Stimulated activated naive CD8-positive, alpha-beta T cell treated with anti-CD3 and anti-CD28 coated beads, Interleukin-15, amount 100 ng/mL, for 72 hours (primary cell): Measurements from ENCODE around the gene GDI2.

Source experiments
- ATAC-seq: fragments of 150-1000 bp; cut with Tn5 transposase; 2 replicates; pipeline ENCODE4 v1.10.0; 2021; ENCODE audit warnings: mild to moderate bottlenecking, moderate library complexity
- DNase-seq, 2 donors: peaks; one replicate each; pipeline ENCODE4 v3.0.0; 2021 to 2022
- H3K27ac Mint-ChIP-seq, 2 donors: one replicate each; pipeline ENCODE4 v1.8.0; 2022; ENCODE audit warnings: mild to moderate bottlenecking in 2 of 2, mixed read lengths in 2 of 2, moderate library complexity in 2 of 2
- H3K27me3 Mint-ChIP-seq: one replicate; pipeline ENCODE4 v1.8.0; 2022; ENCODE audit warnings: mixed read lengths
- H3K4me1 Mint-ChIP-seq: one replicate; pipeline ENCODE4 v1.8.0; 2022; ENCODE audit warnings: mild to moderate bottlenecking, mixed read lengths
- H3K4me3 Mint-ChIP-seq, 2 donors: one replicate each; pipeline ENCODE4 v1.8.0; 2022; ENCODE audit warnings: mild to moderate bottlenecking in 2 of 2, mixed read lengths in 2 of 2, moderate library complexity in 1 of 2
- H3K9me3 Mint-ChIP-seq, 2 donors: one replicate each; pipeline ENCODE4 v1.8.0; 2022; ENCODE audit warnings: mixed read lengths in 2 of 2

The GDI2 gene

GRCh38 chr10:5746197-5746596 is 67.0 kb downstream of the GDI2 start:
- Mint-ChIP-seq H3K4me1 (no peaks in the 10 kb centered on the region), H3K27me3 (no peaks in the 10 kb centered on the region), H3K27ac (peak overlapping the region in 1 of 2 donors; percentile 47), H3K4me3 (no peak overlapping the region), H3K9me3 (no peaks in the 10 kb centered on the region)
- ATAC-seq, result no peak
- DNase-seq, result no peak

GRCh38 chr10:5744849-5745248 is 68.4 kb downstream of the GDI2 start:
- DNase-seq (no peak), ATAC-seq (no peak)
- H3K27ac Mint-ChIP-seq, result peak overlapping the region in 1 of 2 donors; percentile 19
- no peaks in the 10 kb centered on the region for H3K27me3 Mint-ChIP-seq
- H3K4me3 Mint-ChIP-seq, result no peak overlapping the region
- H3K9me3 Mint-ChIP-seq, result no peaks in the 10 kb centered on the region
- no peaks in the 10 kb centered on the region for H3K4me1 Mint-ChIP-seq

GRCh38 chr10:5743736-5744135 is 69.5 kb downstream of the GDI2 start:
- ATAC-seq (no peak), DNase-seq (no peak)
- no peak overlapping the region for H3K4me3 Mint-ChIP-seq
- no peaks in the 10 kb centered on the region for H3K4me1 Mint-ChIP-seq
- H3K9me3 Mint-ChIP-seq, result no peaks in the 10 kb centered on the region
- no peaks in the 10 kb centered on the region for H3K27me3 Mint-ChIP-seq
- peak overlapping the region in 1 of 2 donors; percentile 27 for H3K27ac Mint-ChIP-seq

GRCh38 chr10:5742116-5742515 is 71.1 kb downstream of the GDI2 start:
- ATAC-seq (no peak), DNase-seq (no peak)
- Mint-ChIP-seq H3K27ac (no peak overlapping the region), H3K4me3 (no peak overlapping the region), H3K27me3 (no peaks in the 10 kb centered on the region), H3K4me1 (peaks cover 5% of the 10 kb centered on the region), H3K9me3 (no peaks in the 10 kb centered on the region)

- no peak overlapping the region for H3K4me3 Mint-ChIP-seq
- H3K9me3 Mint-ChIP-seq, result no peaks in the 10 kb centered on the region
- ATAC-seq, result no peak
- peaks cover 6% of the 10 kb centered on the region for H3K4me1 Mint-ChIP-seq
- no peak for DNase-seq
- peak overlapping the region in 1 of 2 donors; percentile 67 for H3K27ac Mint-ChIP-seq
- no peaks in the 10 kb centered on the region for H3K27me3 Mint-ChIP-seq
Measured at GRCh38 chr10:5741276-5741675, 72.0 kb downstream of the GDI2 start.

GRCh38 chr10:5738427-5738826 is 74.8 kb downstream of the GDI2 start:
- no peak for ATAC-seq
- no peaks in the 10 kb centered on the region for H3K9me3 Mint-ChIP-seq
- no peak overlapping the region for H3K27ac Mint-ChIP-seq
- no peak for DNase-seq
- no peak overlapping the region for H3K4me3 Mint-ChIP-seq
- peaks cover 6% of the 10 kb centered on the region for H3K4me1 Mint-ChIP-seq
- no peaks in the 10 kb centered on the region for H3K27me3 Mint-ChIP-seq

- ATAC-seq (no peak), DNase-seq (no peak)
- Mint-ChIP-seq H3K9me3 (no peaks in the 10 kb centered on the region), H3K4me1 (peaks cover 14% of the 10 kb centered on the region), H3K4me3 (no peak overlapping the region), H3K27ac (peak overlapping the region in 1 of 2 donors; percentile 59), H3K27me3 (no peaks in the 10 kb centered on the region)
Measured at GRCh38 chr10:5737352-5737751, 75.9 kb downstream of the GDI2 start.

GRCh38 chr10:5736591-5736990 is 76.6 kb downstream of the GDI2 start:
- Mint-ChIP-seq H3K27me3 (no peaks in the 10 kb centered on the region), H3K9me3 (no peaks in the 10 kb centered on the region)

GRCh38 chr10:5735119-5735518 is 78.1 kb downstream of the GDI2 start:
- Mint-ChIP-seq H3K9me3 (no peaks in the 10 kb centered on the region), H3K4me3 (no peak overlapping the region), H3K4me1 (peaks cover 36% of the 10 kb centered on the region), H3K27me3 (no peaks in the 10 kb centered on the region), H3K27ac (peak overlapping the region in 1 of 2 donors; percentile 59)
- no peak for DNase-seq
- no peak for ATAC-seq

More at GRCh38 chr10:5736591-5736990, 76.6 kb downstream of the GDI2 start:
- H3K27ac Mint-ChIP-seq, result peak overlapping the region in 1 of 2 donors; percentile 0
- H3K4me1 Mint-ChIP-seq, result peaks cover 21% of the 10 kb centered on the region
- H3K4me3 Mint-ChIP-seq, result no peak overlapping the region
- ATAC-seq (no peak), DNase-seq (no peak)

GRCh38 chr10:5732141-5732540 is 81.1 kb downstream of the GDI2 start:
- Mint-ChIP-seq H3K4me1 (peaks cover 32% of the 10 kb centered on the region), H3K4me3 (no peak overlapping the region), H3K27ac (no peak overlapping the region), H3K27me3 (no peaks in the 10 kb centered on the region), H3K9me3 (no peaks in the 10 kb centered on the region)
- ATAC-seq (no peak), DNase-seq (no peak)

GRCh38 chr10:5731559-5731958 is 81.7 kb downstream of the GDI2 start:
- DNase-seq, result no peak
- peak overlapping the region; percentile 21 to 73 for H3K4me3 Mint-ChIP-seq
- ATAC-seq, result peak; percentile 88
- no peaks in the 10 kb centered on the region for H3K9me3 Mint-ChIP-seq
- H3K4me1 Mint-ChIP-seq, result peaks cover 31% of the 10 kb centered on the region
- no peaks in the 10 kb centered on the region for H3K27me3 Mint-ChIP-seq
- H3K27ac Mint-ChIP-seq, result peak overlapping the region in 1 of 2 donors; percentile 91

- no peaks in the 10 kb centered on the region for H3K27me3 Mint-ChIP-seq
- peaks cover 31% of the 10 kb centered on the region for H3K4me1 Mint-ChIP-seq
- H3K4me3 Mint-ChIP-seq, result peak overlapping the region in 1 of 2 donors; percentile 29
- DNase-seq, result no peak
- no peak for ATAC-seq
- H3K9me3 Mint-ChIP-seq, result no peaks in the 10 kb centered on the region
- peak overlapping the region; percentile 89 for H3K27ac Mint-ChIP-seq
Measured at GRCh38 chr10:5730766-5731165, 82.5 kb downstream of the GDI2 start.

GRCh38 chr10:5723692-5724091 is 89.5 kb downstream of the GDI2 start:
- DNase-seq, result no peak
- Mint-ChIP-seq H3K4me1 (peaks cover 18% of the 10 kb centered on the region), H3K27me3 (no peaks in the 10 kb centered on the region), H3K27ac (peak overlapping the region; percentile 13 to 78), H3K4me3 (no peak overlapping the region), H3K9me3 (no peaks in the 10 kb centered on the region)
- ATAC-seq, result no peak

- Mint-ChIP-seq H3K4me3 (no peak overlapping the region), H3K4me1 (peaks cover 19% of the 10 kb centered on the region), H3K27ac (no peak overlapping the region), H3K9me3 (no peaks in the 10 kb centered on the region), H3K27me3 (no peaks in the 10 kb centered on the region)
- ATAC-seq, result no peak
- DNase-seq, result no peak
Measured at GRCh38 chr10:5720182-5720581, 93.1 kb downstream of the GDI2 start.

- Mint-ChIP-seq H3K27me3 (no peaks in the 10 kb centered on the region), H3K4me1 (peaks cover 25% of the 10 kb centered on the region), H3K27ac (no peak overlapping the region), H3K9me3 (no peaks in the 10 kb centered on the region), H3K4me3 (no peak overlapping the region)
- DNase-seq (no peak), ATAC-seq (no peak)
Measured at GRCh38 chr10:5719546-5719945, 93.7 kb downstream of the GDI2 start.
